ENCODE data around the gene HDGF.

DNA sequence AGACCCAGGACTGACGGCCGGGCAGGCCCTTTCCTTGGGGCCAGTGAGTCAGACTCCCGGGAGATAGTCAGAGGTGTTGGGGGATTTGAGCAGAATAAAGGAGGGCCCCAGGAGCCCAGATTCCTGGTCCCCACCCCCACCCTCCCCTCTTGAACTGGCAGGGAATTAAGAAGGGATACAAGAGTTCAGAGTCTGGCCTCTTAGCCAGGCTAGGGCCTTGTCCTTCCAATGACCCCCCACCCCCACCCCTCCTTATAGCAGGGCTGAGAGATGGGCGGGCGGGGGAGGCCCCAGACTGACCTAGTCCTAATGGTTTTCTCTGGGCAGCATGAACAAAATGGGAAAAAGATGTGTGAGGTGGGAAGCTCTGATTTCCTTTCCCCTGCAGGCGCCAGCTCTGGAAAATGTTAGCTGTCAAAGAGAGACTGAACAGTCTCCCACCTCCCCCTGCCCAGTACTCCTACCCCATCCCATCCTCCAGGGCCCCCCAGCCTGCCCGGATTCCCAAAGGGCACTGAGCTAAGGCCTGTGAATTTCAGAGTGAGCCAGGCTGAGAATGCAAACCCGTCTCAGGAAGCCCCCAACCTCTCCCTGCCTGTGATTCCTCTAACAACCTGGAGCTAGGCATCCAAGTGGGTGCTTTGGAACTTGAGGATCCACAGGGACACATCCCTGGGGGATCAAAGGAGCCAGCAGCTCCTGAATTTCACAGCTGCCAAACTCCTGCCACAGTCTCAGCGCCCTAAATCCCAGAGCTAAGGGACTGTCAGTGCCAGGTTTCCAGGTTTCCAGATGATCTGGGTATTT is 40.3 kb downstream of the HDGF start:
- TF ChIP-seq, protein P1, sequence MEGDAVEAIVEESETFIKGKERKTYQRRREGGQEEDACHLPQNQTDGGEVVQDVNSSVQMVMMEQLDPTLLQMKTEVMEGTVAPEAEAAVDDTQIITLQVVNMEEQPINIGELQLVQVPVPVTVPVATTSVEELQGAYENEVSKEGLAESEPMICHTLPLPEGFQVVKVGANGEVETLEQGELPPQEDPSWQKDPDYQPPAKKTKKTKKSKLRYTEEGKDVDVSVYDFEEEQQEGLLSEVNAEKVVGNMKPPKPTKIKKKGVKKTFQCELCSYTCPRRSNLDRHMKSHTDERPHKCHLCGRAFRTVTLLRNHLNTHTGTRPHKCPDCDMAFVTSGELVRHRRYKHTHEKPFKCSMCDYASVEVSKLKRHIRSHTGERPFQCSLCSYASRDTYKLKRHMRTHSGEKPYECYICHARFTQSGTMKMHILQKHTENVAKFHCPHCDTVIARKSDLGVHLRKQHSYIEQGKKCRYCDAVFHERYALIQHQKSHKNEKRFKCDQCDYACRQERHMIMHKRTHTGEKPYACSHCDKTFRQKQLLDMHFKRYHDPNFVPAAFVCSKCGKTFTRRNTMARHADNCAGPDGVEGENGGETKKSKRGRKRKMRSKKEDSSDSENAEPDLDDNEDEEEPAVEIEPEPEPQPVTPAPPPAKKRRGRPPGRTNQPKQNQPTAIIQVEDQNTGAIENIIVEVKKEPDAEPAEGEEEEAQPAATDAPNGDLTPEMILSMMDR (conservative IDR thresholded peaks at IDR 0.05 in 1 of 2, IDR thresholded peaks at IDR 0.05 in 1 of 2; ENCODE audit: low read depth in 1 of 2, low read length in 2 of 2) = no peak
- no peak for TF ChIP-seq EZH2 (IDR thresholded peaks at IDR 0.05; ENCODE audit: low read length, missing control alignments)
